ENCODE measurements around the gene E2F4.
A peak's percentile ranks its signal among the peaks of the same experiment; 100 is the strongest.

Gene E2F4

DNA sequence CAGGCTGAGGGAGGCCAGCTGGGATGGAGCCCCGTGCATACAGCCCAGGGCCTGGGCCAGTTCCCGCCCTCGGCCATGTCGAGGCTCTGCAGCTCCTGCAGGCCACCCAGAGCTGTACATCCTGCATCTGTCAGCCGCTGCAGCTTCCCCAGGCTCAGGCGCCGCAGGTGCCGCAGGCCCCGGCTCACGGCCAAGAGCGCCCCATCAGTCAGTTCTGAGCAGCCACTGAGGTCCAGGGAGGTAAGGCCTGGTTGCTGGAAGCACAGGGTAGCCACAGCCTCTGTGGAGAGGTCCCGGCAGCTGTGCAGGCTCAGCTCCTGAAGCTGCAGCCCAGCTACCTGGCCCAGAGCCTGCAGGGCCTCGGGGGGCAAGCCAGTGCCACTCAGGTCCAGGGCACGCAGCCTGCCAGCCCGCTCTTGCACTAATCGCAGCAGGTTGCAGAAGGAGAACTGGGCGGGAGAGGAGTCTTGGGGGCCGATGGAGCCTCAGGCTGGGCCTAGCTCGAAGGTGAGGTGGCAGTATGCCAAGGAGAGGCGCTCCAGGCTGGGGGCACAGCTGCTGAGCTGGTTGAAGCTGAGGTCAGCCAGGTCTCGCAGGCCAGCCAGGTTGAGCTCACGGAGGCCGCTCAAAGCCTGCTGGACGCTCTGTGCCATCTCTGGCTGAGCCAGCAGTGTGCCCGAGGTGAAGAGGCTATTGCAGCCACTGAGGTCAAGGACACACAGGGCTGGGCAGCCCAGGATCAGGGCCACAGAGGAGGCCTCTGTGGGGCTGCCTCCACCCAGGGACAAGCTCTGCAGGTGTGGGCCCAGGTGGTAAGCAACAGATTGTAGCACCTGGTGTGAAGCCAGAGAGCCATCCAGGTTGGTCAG, 18.3 kb downstream of the E2F4 start:
- DNase-seq = no peak

DNA sequence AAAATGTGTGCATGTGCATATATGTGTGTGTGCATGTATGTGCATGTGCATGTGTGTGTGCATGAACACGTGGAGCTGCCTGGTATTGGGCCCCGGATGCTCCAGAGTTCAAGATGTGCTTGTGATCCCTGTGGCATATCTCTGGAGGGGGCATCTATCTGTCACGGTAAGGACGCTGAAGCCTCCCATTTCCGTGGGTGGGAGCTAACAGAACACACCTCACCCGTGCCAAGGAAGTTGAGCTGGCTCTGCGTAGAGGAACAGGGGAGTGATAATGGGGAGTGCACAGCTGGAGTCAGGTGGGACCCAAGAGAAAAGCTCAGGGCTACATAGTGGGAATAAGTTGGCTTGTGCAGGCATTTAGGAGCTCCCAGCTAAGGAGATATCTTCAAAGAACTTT, 19.7 kb downstream of the E2F4 start:
- no peak for DNase-seq

DNA sequence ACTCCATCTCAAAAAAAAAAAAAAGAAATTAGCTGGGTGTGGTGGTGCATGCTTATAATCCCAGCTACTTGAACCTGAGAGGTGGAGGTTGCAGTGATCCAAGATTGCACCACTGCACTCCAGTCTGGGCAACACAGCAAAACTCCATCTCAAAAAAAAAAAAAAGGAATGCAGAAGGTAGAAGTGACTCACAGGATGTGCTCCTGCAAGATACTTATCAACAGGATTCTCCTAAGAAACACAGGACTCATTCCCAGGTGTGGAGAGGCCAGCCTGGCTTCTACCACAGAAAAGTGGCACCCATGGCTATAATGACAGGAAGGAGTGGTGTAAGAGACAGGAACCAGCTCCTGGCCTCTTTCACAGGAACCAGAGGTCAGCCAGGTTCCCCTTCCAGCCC, 20.8 kb downstream of the E2F4 start:
- peak in 1 of 2 experiments; percentile 42 for DNase-seq

DNA sequence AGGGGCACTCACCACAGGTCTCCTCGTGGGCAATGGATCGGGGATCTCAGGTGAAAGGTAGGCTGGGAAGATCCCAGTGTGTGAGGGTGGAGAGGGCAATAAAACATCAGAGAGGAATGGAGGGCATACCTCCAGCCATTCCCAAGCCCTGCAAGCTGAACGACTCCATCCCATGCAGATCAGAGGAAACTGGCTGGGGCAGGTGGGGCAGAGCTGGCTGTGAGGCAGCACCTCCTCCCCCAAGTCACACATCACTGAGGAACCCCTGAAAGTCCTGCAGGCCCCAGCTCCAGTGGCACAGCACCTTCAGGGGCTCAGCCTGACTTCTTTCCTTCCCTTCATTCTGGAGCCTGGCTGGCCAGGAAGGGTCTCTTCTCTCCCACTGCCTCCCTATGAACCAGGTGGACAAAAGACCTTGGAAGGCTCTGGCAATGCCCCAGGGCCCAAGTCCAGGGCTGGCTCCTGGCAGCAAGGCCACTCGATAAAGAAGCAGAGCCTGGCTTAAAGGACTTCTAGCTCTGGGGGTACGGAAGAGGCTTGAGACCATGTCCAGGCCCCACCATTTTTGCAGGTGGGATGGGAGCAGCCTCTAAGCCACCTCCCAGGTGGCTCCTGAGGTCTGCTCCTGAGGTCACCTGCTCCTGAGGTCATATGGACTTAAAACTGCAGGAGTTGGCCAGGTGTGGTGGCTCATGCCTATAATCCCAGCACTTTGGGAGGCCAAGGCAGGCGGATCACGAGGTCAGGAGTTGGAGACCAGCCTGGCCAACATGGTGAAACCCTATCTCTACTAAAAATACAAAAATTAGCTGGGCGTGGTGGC, 21.5 kb downstream of the E2F4 start:
- no peak for DNase-seq

DNA sequence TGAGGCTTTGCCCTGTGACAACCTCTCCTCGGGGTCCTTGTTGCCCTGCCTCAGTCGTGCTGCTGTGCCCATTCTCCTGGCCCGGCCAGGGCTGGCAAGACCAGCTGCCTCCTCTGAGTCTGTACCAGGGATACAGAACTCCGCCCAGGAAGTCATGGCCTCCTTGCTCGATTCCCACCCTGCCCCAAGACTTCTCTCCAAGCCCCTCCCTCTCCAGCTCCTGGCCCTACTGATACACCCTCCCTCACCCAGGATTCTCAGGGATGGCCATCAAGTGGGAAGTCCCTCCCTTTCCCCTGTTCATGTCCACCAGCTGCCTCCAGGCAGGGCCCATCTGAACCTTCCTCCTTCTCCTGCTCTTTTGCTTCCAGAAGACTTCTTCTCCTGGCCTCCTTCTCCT, 23.8 kb downstream of the E2F4 start:
- DNase-seq = no peak

DNA sequence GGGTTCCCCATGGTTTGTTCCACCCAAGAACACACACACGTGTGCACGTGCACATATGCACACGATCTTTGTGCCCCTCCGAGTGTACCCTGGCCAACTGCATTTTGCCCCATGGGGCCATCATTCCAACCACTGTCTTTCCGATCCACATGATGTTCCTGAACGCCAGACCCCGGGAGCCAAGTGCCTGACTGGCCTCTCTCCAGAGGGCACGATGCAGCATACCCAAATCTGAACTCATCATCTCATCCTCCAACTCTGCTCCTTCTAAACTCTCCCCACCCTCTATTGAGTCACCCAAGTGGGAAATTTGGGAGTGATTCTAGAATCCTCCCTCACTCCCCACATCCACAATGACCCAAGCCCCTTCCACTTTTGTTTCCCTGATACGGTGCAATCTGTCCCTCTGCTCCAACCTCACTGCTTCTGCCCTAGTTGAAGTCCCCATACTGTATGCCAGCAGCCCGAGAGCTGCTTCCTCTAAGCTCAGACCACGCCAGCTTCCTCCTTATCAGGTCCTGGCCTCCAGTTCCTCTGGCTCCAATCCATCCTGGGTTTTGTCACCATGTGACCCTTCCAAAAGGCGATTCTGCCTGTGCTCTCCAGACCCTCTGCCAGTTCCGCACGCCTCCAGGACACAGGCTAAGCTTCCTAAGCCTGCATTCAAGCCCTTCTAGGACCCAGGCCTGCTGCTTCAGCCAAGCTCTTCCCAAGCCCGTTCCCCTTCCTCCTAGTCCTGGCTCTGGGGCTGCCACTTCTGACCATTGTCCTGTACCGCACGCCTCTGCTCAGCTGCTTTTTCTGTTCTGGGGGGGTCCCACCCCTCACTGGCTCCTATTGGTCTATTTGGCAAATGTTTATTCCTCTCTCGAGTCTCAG, 24.9 kb downstream of the E2F4 start:
- DNase-seq = no peak

DNA sequence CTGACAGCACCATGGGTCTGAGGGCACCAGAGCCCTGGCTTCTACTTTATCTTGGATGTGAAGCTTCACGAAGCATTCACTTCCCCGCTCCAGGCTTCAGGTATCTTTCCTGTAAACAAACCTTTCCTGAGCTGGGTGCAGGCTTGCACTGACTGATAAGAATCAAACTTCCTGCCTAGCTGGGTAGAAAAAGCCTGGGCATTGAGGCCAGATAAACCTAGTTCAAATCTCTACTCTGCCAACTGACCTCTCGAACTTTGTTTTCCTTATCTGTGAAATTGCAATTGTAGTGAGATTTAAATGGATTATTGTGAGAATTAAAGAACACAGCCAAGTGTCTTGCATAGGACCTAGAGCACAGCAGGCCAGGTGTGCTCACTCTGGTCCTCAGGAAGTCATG, 32.0 kb downstream of the E2F4 start:
- DNase-seq = no peak

DNA sequence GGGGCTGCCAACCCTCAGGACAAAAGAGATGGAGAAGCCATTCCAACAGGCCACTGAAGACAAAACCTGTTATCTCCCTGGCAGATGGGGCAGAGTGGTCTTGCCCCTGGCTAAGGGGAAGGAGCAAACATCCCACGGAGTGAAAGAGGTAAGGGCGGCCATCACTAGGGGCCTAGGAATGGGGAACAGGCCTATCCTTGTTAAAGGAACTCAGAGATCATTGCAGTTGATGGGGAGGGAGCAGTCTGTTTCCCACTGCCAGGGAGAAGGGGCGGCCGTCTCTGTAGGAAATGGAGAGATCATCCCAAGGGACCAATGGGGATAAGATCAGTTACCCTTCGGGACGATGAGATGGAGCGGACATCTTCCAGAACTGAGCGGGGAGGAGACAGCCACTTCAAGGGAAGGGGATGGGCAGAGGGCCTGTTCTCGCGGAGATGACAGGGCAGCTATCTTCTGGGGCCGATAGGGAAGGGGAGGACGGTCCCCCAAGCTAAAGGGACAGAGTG, 34.4 kb downstream of the E2F4 start:
- DNase-seq = no peak

DNA sequence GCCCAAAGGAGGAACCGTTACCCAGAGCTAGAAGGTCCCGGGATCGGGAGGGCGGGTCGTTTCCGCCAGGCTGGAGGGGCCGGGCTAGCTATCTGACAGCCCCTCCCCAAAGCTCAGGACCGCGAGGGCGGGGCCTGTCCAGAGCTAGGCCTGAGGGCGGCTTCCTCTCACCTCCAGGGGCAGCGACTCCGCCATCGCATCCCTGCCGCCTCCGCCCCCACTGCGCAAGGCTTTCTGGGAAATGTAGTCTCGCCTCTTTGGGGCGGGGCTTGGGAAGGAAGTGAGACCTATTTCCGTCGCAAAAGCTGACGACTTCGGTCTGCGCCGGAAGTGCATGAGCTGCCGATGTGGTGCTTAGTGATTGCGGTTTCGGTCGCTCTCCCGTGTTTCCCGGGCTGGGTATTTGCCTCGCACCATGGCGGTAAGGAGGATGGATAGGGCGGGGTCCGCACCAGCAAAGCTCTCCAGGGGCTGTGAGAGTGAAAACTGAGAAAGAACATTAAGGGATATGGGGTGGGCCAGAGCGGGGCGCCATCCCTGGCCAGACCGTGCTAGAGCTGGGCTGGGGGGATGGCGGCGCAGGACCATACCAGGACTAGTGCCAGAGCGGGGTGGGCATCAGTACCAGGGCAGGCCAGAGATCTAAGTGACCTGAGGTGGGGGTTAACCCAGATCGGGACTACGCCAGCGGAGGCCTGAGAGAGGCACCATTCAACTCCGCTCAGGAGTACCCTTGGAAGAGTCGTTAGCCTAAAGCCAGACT, 35.0 kb downstream of the E2F4 start, which contains the start of gene TMEM208:
TMEM208 (plus strand) TSS at position 327 of the 763 bp plus-strand sequence; CDS start at position 416, 89 bp downstream.
- DNase-seq = peak; percentile 93 to 96

DNA sequence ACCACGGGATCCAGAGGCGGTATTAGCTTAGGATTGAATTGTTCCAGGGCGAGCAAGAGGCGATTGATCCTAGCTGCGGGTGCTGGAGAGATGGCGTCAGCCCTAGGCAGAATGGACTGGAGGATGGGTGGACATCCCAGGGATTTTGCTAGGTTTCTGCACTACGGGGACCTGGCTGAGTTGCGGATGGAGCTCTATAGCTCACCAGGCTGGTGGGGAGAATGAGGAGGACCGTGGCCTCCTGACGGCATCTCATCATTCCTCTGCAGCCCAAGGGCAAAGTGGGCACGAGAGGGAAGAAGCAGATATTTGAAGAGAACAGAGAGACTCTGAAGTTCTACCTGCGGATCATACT, 35.6 kb downstream of the E2F4 start:
- no peak for DNase-seq

DNA sequence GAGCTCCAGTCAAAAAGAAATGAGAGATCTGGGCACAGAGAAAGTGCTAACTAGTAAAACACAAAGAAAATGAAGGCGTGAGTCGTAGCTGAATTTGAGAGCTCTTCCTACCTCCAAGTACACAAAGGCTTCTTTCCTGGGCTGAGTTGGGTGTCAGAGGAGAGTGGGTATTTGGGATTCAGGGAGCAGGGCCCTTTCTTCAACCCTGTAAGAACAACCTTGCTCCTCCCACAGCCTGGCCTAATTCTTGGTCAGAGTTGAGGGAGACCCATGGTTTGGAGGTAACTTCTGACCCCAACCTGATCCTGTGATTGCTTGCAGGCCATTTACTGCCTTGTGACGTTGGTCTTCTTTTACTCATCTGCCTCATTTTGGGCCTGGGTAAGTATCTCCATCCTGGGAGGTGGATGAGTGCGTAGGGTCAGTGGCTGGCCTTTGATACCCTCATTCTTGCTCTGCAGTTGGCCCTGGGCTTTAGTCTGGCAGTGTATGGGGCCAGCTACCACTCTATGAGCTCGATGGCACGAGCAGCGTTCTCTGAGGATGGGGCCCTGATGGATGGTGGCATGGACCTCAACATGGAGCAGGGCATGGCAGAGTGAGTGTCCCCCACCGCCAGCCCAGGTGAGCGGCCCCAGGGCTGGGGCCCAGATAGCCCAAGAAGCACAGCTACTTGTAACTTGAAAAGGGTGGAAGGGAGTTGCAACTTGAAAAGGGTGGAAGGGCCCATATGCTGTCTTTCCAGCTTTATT, 36.3 kb downstream of the E2F4 start:
- no peak for DNase-seq

DNA sequence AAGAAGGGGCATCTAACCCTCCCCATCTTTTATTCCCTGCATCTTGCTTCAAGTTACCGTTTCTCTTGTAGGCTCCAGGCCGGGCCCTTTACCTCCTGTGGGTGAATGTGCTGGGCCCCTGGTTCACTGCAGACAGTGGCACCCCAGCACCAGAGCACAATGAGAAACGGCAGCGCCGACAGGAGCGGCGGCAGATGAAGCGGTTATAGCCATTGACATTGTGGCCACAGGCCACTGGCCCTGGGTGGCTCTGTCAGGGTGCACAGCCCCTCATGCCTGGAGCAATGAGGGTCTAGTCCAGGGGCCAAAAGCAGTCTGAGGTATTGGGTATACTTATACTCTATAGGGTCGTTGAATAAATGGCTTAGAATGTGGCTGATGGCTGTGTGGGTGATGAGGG, 37.0 kb downstream of the E2F4 start:
- no peak for DNase-seq

DNA sequence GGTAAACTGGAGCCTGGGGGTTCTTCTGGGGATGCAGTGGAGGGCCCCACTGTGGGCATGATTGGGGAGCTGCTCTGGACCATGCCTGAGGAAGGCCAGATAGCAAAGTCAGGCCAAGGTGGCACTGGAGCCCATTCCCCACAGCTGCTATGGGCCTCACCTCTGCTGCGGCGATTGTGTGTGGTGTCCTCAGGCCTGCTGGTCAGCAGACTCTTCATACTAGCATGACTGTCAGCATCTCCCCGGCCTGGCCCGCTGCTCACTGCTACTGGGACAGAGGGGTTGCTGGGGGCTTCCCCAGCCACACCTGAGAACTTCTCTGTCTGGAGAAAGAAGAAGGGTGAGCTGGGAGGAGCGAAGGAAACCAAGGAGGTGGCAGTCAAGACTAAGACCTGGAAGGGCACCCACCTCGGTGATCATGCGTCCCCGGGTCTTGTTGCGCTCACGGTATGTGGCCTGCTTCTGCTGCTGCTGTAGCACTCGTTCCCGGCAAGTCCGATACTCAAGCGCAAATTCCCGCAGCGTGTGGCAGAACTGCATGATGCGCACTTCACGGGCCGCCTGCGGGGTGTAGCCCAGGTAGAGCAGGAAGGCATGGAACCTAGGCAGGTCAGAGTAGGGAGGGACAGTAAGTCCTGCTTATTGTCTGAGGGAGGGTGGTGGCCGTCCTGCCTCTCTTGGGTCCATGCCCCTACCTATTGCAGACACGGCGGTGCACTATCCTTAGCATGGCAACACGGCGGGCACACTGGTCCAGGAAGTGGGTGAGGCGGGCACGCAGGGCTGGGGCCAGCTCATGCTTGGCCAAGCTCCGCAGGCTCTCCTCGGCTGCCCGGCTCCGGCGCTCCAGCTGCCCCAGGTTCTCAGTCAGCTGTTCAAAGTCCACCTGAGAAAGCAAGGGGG, 38.2 kb downstream of the E2F4 start:
- DNase-seq = no peak

DNA sequence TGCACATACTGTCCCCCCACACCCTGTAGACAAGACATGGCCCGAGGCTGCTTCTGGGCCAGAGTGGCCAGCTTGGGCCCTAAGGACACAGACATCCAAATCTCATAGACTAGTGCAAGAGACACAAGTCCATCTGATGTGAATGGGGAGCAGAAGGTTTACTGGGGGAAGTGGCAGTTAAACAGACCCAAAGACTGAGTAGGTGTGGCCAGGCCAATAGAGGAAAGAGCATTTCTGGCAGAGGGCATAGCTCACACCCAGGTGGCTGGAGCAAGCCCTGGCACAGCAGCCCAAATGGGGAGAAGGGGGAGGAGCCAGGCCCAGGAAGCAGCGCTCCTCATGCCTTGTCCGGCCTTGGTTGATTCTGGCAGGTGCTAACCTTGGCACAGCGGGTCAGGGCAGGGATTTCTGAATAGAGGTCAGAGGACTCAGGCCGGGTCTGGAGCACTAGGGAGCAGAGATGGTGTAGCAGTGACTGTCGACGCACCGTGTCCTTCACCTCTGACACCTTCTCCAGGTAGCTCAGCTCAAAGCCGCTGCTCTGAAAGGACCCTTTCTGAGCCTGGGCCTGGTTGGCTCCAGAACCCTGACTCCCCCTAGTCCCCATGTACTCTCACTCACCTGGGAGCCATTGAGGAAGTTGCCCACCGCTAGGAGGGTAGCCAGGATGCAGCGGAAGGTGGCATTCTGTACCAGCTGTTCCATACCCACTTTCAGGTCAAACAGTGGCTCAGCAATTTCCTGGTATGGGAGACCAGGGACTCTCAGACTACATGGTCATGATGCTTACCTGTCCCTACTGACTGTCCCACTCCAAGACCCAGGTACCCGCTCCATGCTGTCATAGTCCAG, 39.1 kb downstream of the E2F4 start:
- DNase-seq = no peak

DNA sequence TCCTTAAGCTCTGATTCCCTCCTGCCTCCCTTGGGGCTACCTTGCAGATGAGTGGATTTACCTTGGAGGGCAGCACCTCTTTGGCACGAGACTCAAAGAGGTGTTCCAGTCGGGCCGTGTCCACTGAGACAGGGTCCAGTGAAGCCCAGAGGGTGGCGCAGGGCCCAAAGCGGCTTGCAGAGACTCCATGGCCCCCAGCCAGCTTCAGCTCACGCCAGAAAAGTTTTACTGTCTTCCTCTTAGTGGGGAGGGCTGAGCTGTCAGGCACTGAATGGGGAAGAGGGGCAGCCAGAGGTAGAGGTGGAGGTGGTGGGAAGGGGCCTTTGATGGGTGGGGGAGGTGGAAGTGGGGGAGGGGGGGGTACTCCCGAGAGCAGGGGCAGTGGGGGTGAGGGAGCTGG, 41.6 kb downstream of the E2F4 start:
- DNase-seq = no peak

DNA sequence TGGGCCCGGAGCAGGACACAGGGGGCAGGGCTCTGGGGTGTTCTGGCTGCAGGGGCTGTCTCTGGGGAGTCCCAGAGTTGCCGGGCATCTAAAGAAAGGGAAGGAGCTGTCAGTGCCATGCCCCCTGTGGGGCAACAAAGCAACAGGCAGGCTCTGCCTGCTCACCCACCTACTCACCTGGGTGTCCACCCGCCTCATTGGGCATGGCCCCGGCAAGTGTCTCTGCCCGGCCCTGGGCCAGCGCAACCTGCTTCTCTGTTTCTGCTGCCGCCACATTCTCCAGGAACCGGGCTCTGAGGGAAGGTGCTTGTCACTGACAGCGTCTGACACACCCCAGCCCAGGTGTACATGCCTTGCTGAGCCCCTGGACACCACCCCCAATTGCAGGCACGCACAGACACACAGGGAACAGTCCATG, 42.2 kb downstream of the E2F4 start:
- DNase-seq = no peak

DNA sequence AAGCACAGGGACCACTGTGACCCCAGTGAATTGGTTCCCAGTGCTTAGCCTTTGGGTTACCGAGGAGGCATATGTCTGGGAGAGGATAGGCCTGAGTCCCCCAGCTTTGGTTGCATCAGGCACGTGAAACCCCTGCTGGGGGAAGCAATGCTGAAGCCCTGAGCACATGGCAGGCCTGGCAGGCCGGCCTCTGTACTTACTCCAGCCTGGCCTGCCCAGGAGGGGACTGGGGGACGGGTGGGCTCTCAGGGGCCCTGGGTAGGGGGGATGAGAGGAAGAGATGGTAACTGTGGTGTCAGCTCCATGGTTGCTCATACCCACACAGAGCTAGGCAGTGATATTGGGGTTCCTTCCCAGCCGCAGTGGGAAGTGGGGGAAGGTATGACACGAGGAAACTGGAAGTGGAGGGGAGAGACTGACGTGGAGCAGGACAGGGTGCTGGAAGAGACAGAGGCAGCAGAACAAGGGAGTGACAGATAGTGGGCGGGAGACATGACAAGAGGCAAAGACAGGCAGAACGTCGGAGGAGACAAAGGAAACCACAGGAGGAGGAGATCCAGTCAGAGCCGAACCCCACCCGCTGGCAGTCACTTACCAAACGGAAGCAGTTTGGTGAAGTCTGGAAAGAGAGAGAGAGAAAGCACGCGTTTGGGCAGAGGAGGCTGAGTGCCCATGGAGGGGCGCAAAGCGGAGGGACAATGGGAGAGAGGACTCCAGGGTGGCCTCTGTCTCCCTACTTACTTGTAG, 44.0 kb downstream of the E2F4 start:
- no peak for DNase-seq

Measured in SW 1271 (cell line).